Fibroblast of skin of left quadriceps (primary cell): Measurements from ENCODE around the gene OR7G2.
A peak's percentile ranks its signal among the peaks of the same experiment; 100 is the strongest.

ENCODE experiments used
- DNase-seq, 2 experiments: peaks; one replicate each; pipeline ENCODE4 v3.0.0-alpha.2; 2013; ENCODE audit warnings: low read depth in 2 of 2

The OR7G2 gene

GRCh38 chr19:9107375-9107774, at the start of gene OR7G2:
Gene OR7G2, minus strand, starts transcription at chr19:9107475. Its CDS starts 4,232 bp downstream, at chr19:9103243.
- no peak for DNase-seq

DNA sequence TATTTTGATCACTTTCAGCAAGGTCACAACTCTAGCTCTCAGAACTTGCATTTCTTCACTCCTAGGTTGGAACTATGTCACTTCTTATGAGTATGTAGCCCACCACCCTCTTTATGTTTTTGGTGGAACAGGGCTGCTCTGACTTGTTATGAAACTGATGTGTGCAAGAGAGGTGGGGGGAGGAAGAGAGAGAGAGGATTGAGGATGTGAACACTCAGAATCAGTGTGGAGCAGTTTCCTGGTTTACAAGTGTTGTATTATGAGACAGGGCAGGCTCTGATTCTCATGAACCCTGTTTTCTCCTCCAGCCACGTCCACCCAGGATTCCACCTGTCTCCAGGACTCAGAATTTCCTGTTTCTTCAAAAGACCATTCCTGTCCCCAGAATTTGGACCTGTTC, 49.0 kb upstream of the OR7G2 start:
- DNase-seq: no peak

GRCh38 chr19:9155591-9155990, 48.3 kb upstream of the OR7G2 start:
- no peak for DNase-seq

DNA sequence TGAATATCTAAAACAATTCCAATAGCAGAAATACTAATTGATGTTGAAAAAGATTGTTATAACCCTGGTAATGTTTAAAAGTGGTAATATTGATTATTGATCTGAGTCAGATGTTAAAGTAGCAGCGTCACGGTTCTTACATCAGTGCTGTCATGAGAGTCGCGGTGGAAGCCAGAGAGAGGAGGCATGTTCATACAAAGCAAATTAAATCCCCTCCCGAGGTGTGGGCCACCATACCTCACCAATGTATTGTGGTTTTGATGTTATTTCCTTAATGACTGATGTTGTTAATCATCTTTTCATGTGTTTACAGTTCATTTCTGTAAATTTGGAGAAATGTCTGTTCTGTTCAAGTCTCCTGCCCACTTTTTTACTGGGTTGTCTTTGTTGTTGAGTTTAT, 44.1 kb upstream of the OR7G2 start:
- DNase-seq: no peak

DNA sequence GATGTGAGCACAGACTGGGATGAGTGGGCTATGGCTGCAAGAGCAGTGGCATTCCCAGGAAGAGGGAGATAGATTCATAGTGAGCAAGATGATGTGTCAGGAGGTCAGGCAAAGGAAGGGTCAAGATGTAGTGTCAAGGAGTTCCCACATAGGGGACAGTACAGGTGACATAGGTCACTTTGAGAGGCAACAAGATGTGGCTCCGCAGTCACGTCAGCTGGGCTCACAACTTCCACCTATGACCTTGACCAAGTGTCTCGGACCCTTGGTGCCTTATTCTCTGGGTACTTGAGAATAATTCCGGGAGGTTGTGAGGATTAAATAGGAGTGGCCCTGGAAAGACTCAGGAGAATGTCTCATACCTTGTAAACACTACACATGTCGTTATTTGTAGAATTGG, 43.4 kb upstream of the OR7G2 start:
- DNase-seq: no peak

- no peak for DNase-seq
Observed at GRCh38 chr19:9149997-9150396, 42.7 kb upstream of the OR7G2 start.

- no peak for DNase-seq
Observed at GRCh38 chr19:9148697-9149096, 41.4 kb upstream of the OR7G2 start.

GRCh38 chr19:9146882-9147281, 39.6 kb upstream of the OR7G2 start:
- DNase-seq: no peak

DNA sequence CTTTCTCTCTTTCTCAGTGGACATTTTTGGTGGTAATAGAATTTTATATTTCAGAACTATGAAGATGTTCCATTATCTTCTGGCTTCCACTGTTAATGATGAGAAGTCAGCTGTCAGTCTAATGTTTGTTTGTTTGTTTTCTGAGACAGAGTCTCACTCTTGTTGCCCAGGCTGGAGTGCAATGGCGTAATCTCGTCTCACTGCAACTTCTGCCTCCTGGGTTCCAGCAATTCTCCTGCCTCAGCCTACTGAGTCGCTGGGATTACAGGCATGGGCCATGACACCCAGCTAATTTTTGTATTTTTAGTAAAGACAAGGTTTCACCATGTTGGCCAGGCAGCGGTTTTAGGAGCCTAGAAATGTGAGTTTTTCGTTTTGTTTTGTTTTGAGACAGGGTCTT, 37.6 kb upstream of the OR7G2 start:
- no peak for DNase-seq

GRCh38 chr19:9140159-9140874, 33.0 kb upstream of the OR7G2 start, which contains the start of gene ZNF317:
Gene ZNF317, plus strand, starts transcription at chr19:9140397. Its CDS starts 15,620 bp downstream, at chr19:9156017.
- peak; percentile 86 to 87 for DNase-seq

DNA sequence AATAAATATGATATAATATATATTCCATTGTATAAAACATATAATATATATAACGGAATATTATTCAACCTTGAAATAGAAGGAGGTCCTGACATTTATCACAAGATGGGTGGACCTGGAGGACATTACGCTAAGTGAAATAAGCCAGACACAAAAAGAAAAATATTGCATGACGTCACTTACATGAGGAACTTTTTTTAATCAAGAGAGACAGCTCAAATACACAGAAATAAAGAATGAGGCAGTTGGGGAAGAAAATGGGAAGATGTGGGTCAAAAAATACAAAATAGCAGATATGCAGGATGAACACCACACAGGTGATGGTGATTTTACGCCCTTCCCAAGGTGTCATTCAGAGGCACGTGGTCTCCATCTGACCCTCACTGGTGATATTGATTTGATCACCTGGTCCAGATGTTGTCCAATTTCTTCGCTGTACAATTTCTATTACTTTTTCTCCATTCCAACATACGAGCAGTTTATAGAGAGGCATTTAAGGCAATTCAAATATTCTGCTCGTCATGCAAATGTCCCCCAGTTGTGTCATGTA, 32.4 kb upstream of the OR7G2 start:
- no peak for DNase-seq

DNA sequence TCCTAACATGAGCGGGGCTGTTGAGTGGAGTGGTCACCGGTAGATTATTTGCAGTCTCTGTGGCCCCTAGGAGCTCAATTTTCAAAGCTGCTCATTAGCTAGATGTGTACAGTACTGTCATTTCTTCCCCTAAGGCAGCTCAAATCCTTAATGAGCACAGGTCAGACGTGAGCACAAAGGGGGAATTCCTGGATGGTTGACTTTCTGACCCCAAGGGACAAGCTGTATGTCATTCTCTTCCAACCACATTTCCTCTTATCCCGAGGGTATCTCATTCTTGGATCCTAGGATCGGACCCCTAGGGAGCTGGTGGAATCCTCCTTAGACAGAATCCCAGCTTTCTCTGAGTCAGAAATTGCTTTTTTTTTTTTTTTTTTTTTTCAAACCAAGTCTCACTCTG, 25.1 kb upstream of the OR7G2 start:
- no peak for DNase-seq

DNA sequence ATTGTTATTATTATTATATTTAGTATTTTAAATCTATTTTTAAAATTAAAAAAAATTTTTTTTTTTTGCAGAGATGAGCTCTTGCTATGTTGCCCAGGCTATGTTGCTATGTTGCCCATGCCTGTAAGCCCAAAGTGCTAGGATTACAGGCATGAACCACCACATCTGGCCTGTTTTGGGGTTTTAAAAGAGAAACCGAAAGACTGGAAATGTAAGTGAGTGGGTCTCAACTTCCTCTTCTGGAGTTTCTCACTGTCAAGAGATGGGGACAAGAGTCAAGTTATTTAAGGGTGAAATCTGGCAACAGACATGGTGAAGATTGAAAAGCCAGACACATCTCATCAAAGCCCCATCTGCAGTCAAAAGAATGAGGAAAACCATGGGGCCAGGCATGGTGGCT, 23.7 kb upstream of the OR7G2 start:
- no peak for DNase-seq

GRCh38 chr19:9128171-9128570, 20.9 kb upstream of the OR7G2 start:
- DNase-seq: no peak

GRCh38 chr19:9126900-9127405, 19.7 kb upstream of the OR7G2 start, which contains the start of gene OR7G3:
Gene OR7G3, minus strand, starts transcription at chr19:9126950. Its CDS starts 0 bp downstream, at chr19:9126950.
- no peak for DNase-seq

- no peak for DNase-seq
Observed at GRCh38 chr19:9116547-9116946, 9.3 kb upstream of the OR7G2 start.

DNA sequence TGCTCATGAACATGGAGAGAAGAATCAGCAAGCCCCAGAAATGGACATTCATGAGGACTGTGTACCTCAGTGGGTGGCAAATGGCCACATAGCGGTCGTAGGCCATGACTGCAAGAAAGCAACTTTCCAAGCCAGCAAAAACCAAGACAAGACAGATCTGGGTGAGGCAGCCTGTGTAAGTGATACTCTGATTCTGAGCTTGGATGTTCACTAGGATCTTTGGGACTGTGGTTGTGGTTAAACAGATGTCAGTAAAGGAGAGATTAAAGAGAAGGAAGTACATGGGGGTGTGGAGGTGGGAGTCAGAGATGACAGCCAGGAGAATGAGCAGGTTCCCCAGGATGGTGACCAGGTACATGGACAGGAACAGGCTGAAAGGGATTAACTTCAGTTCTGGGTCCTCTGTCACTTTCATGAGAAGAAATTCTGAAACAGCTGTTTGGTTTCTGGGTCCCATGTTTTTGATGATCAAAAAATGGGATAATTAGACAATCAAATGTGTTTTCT, 8.1 kb upstream of the OR7G2 start, which contains the start of gene OR7G1:
TSS of gene OR7G1 (minus strand) at position 457 of the 507 bp plus-strand sequence. CDS start at position 457, 0 bp downstream.
- no peak for DNase-seq

- no peak for DNase-seq
Observed at GRCh38 chr19:9109959-9110358, 2.7 kb upstream of the OR7G2 start.

DNA sequence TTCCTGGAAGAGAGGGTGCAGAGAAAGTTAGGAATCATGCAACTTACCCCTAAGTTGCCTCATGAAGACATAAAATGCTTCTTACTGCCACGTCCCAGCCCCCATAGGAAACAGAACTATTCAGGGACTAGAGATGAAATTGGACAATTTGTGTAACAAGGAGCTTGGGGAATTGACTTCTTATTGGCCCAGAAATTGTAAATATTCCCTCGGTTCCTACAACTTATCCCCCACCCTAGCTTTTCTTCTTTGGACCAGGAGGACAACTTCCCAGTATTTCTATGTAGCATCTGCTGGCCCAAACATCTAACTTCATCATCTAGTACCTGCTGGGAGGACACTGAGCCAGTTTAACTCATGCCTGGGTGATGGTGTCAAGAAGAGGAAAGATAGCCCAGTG, 20.5 kb downstream of the OR7G2 start, which contains the start of gene OR1M1:
TSS of gene OR1M1 (plus strand) at position 301 of the 400 bp plus-strand sequence. CDS start 6,184 bp downstream, outside the sequence.
- DNase-seq: no peak

GRCh38 chr19:9078651-9079050, 28.6 kb downstream of the OR7G2 start:
- DNase-seq: no peak

- DNase-seq: no peak
Observed at GRCh38 chr19:9076901-9077300, 30.4 kb downstream of the OR7G2 start.

DNA sequence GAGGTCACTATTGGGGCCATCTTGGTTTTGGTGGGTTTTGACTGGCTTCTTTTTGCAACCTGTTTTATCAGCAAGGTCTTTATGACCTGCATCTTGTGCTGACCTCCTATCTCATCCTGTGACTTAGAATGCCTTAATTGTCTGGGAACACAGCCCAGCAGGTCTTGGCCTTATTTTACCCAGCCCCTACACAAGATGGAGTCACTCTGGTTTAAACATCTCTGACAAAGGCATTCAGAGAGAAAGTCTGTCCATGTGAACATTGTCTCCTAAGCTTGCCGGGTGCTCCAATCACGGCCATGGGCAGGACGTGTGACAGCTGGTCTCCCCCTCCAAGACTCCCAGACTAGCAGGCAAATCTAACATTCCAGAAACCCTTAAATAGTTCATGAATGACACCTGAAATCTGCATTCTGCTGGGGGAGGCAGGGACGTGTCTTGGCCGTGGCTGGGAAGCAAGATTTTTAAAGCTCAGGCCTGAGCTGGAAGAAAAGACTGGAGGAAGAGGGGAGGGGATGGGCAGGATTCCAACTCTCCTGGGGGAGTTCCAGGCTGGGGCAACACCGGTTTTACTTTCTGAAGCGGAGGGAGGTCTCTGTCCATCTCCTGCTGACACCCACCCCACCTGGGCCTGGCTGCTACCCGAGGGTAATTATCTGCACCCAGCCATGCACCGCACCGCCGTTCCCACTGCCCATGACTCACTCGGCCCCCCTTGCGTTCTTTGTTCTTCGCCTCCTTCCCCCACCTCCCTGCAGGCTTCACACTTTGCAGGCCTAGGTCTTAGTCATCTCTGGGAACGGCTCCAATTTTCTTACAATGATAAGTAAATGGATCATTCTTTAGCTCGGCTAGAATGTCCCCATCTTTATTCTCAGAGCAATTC, 32.0 kb downstream of the OR7G2 start:
- peak; percentile 68 to 75 for DNase-seq
